ENCODE results near the gene SHROOM3.
A peak's percentile ranks its signal among the peaks of the same experiment; 100 is the strongest.
"Not testable (repeated sequence)": the region's sequence is repeated elsewhere in the genome, so short reads cannot be mapped to it uniquely, and the experiment has no call there.

SHROOM3 gene

DNA sequence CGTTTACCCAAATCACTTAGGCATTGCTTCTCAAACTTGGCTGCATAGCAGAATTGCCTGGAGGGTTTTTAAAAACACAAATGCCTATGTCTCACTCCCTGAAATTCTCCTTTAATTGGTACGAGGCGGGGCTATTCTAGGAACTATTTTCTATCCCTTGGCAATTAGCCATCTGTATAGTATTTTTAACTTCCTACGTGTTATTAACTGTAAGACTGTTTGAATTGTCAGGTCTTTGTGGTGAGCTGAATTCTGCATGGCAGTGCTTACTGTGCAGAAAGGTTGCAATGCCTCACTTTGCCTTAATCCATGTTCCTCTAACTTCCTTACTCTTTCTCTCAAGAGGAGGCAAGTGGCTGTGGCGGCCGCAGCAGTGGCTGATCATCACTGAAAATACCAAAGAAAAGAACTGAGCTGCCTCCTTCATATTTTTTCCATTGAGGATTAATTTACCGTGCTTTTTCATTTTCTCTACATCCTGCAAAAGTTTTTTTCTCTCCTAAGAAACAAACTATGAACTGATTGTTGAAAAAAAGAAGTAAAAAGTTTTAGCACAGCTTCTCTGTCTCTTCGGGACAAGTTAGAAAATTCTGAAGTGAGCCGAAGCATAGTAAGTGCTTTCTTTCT lies at the start of gene SHROOM3:
Gene SHROOM3 (plus strand): TSS at position 329 of the 627 bp plus-strand sequence. CDS start 824 bp downstream, outside the sequence.
- DNase-seq = no peak

DNA sequence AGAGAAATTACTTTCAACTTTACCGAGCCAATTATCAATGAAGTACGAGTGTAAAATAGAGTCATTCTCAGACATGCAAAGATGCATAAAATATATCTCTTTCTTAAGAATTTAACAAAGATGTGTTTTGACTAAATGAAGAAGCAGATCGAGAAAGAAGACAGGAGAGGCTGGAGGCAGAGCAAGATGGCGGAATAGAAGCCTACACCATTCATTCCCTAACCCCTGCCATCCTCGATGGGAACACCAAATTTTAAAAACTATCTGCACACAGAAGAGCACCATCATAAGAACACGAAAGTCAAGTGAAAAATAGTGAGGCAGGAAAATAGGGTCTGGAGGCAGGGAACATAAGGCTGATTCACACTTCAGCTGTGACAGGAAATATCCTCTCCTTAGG lies 49.1 kb upstream of the SHROOM3 start:
- DNase-seq = no peak

DNA sequence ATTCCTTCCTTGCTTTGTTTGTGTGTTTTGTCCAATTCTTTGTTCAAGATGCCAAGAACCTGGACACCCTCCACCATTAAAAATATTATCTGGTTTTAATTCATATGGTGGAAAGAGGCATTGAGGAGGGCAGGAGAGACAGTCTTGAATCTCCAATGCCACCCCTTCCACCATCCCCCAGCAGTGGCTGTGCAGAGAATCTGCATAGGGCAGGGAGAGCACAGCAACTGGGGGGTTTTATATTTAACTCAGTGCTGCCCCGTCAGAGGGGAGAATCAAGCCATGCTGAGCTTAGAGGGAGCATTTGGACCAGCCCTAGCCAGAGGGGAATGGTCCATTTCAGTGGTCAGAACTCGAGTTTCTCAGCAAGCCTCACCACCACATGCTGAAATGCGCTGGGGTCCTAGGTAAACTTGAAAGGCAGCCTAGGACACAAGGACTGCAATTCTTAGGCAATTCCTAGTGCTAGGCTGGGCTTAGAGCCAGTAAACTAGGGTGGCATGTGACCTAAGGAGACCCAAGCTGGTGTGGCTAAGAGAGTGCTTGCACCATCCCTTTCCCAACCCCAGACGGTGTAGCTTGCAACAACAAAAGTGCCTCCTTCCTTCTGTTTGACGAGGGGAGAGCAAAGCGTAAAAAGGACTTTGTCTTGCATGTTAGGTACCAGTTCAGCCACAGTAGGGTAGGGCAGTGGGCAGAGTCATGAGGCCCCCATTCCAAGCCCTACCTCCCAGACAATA lies 48.3 kb upstream of the SHROOM3 start:
- DNase-seq = no peak

- DNase-seq = no peak
Observed at GRCh38 chr4:76388160-76388908, 46.7 kb upstream of the SHROOM3 start.

- no peak for DNase-seq
Observed at GRCh38 chr4:76401654-76402053, 33.4 kb upstream of the SHROOM3 start.

DNA sequence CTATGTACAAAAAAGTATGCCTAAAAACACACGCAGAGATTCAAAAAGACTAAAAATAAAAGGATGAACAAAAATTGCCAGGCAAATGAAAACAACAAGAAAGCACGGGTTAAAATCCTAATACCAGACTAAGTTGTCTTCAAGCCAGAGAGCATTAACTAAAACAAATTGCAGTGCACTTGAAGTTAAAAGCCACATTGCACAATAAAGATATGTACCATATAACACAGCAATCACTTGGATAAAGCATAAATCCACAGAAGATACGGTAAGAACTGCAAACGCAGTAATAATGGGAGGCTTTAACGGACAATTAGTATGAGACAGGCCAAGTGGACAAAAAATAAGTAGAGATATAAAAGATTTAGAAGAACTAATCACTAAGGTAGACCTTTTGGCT lies 28.9 kb upstream of the SHROOM3 start:
- no peak for DNase-seq

DNA sequence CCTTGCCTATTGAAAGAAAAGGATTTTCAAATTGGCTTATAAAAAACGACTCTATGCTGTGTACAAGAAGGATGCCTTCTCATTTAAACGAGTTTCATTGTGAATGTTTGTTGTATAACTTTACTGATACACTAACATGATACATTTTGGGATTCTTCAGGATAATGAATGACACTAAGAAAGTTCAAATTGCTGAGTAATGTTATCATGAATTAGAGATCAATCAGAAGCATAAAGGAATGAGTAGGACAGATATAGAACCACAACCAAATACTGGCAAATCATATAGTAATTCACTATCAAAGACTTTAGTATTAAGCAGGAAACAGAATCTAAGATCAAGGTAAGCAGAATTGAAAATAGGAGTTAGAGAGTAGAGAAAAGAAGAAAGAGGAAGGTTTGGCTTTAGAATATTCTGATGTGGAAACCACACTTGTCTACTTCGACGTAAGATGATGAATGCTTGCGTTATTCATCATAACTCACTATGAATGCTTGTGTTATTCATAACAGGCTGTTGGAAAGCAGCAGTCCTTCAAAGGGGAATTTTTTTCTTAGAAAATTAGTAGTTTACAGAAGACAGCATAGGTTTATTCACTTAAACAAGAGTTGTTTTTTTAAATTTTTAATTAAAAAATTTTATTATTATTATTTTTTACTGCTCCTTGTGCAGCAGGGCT lies 27.4 kb upstream of the SHROOM3 start:
- no peak for DNase-seq

DNA sequence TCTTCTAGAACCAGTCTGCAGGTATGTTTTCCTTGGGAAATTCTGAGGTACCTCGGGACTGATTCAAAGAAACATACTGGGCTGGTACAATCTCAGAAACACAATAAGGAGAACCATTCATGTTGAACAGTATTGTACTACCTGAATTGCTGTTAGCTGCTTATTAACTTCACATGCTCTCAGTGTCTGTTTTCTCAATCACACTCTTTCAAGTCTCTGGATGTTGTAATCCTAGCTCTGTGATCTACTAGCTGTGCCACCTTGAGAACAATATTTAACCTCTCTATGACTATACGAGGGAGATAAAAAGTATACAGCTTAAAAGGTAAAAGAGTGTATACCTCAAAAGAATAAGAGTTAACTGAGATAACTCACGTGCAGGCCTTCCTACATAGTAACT lies 24.4 kb upstream of the SHROOM3 start:
- DNase-seq = no peak

- no peak for DNase-seq
Observed at GRCh38 chr4:76420188-76420761, 14.8 kb upstream of the SHROOM3 start.

DNA sequence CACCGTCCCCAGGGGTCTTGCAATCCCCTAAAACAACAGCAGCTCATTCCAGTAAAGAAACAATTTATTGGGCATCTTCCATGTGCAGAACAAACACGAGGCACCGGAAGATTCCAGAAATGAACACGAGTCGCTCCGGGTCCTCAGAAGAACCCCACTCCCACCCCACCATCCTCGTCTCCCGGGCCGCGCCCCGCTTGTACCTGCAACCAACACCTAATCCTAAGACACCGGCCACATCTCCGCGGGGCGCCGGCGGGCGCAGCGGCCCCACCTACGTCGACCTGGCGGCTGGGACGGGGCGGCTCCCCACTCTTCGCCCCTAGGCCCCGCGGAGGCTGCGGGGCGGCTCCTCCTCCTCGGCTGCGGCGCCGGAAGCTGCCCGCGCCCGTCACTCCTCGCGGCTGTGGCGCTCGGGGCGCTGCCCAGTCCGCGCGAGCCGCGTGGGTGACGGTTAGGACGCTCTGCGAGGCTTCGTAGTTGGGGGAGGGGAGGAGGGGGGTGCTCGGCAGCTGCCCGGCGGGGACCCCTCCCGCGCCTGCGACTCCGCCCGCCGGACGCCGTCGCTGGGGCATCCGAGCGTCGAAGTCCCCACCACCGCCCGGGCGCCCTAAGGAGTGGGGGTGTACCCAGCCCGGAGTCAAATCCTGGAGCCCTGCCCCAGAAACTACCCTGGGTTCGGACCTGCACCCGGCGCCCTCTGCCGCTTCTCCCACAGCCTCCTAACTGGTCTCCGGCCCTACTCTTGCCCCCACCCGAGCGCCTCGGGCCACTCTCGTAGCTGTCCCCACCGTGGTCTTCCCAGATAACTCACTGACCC lies 14.1 kb upstream of the SHROOM3 start, which contains the start of gene CCDC158:
Gene CCDC158 (minus strand): TSS at position 380 of the 820 bp plus-strand sequence. CDS start 17,934 bp downstream, outside the sequence.
- DNase-seq = no peak

DNA sequence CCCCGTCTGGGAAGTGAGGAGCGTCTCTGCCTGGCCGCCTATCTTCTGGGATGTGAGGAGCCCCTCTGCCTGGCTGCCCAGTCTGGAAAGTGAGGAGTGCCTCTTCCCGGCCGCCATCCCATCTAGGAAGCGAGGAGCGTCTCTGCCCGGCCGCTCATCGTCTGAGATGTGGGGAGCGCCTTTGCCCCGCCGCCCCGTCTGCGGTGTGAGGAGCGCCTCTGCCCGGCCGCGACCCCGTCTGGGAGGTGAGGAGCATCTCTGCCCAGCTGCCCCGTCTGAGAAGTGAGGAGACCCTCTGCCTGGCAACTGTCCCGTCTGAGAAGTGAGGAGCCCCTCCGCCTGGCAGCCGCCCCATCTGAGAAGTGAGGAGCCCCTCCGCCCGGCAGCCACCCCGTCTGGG lies 11.9 kb upstream of the SHROOM3 start:
- DNase-seq = not testable (repeated sequence)

DNA sequence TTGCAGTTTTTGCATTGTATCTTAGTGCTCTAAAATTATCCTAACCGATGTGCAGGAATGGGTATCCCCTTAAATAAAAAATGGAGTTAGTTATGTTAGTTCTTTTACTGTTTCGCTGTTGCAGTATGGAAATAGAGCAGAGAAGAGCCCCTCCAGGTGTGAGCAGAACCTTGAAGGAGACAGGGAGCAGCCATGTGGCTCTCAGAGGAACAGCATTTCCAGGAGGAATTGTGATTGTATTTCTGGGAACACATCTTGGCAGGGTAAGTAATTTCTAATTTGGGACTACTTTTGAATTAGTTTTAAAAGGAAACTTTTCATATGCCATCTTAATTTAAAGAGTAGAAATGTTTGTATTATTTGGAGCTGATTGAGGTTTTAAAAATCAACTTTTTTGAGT lies 8.8 kb upstream of the SHROOM3 start:
- DNase-seq = no peak

DNA sequence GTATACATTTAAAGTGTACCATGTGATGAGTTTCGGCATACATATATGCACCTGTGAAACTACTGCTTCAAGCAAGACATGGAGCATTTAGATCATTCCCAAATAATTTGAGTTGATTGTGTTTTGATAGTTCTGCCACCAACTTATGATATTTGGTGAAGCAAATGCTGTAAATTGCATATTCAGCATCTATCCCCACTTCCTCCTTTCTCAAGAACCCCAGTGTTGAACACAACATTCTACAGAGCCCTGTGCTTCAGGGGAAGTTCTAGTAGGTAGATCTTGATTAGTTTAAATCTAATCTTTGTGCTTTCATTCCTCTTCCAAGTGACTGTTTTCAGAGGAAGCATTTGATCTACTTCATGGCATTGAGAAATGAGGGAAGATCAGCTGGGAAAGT lies 5.4 kb upstream of the SHROOM3 start:
- no peak for DNase-seq

DNA sequence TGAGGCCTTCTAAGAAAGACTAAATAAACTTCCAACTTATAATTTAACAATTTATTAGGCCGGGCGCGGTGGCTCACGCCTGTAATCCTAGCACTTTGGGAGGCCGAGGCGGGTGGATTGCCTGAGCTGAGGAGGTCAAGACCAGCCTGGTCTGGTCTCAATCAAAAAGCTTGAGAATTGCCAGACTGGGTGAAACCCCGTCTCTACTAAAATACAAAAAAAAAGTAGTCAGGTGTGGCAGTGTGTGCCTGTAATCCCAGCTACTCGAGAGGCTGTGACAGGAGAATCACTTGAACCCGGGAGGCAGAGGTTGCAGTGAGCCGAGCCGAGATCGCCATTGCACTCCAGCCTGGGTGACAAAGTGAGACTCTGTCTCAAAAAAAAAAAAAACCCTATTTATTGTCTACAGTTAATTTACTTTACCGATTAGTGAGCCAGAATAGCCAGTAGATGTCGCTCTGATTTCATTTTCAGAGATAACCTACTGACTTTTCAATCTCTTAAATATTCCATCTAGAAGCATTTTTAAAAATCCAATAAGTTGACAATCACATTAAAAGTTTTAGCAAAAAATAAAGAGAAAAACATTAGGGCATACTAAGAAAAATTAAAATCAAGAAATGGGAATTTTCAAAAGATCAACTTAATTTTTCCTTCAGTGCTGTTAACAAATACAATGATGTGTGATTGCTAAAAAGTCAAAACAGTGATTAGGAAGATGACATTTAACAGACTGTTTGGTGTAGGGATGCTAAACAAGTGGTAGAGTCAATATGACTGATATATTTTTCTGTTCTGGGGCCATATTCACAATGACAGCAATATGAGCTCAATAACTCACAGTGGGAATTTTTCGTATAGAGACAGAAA lies 4.3 kb upstream of the SHROOM3 start:
- peak; percentile 7 for DNase-seq

DNA sequence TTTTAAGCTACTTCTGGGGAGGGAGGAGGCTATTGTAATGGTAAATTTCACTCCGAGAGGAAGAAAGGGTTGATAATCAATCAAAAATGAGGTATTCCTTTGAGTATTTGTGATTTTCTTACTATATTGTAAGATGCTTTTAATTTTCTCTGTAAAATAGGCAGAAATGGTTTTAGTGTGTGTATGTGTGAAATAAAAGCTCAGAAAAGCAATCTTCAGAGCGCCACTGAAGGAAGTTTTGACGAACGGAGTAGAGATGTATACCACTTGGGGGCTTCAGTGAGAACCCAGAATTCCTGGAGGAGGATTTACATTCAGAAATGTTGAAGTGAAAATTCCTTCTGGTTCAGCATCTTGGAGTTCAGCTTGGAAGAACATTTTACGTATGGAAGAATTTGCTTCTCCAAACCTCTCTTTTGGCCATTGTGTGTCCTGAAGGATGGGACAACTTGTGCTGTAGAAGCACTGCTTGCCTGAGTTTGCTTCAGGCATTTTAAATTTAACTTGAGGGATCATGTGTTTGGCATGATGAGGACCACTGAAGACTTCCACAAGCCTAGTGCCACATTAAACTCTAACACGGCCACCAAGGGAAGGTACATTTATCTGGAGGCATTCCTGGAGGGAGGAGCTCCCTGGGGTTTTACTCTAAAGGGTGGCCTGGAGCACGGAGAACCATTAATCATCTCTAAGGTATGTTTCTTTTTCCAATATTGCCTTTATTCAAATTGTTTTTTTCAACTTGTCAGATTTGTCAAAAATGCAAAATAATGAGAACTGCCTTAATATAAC lies 695 bp downstream of the SHROOM3 start:
- DNase-seq = no peak

GRCh38 chr4:76439491-76439890 lies 4.5 kb downstream of the SHROOM3 start:
- no peak for DNase-seq

DNA sequence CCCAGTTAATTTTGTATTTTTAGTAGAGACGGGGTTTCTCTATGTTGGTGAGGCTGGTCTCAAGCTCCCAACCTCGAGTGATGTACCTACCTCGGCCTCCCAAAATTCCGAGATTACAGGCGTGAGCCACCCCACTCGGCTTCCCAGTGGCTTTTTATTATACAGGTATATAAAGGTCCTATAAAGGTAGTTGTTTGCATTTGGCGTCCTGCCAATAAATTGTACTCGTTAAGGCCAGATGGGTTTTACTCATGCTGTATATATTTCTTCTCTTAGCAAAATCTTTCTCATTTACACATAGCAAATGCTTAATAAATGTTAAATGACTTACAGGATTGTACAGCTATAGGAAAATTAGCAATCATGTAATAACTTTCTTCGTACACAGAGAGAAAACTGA lies 6.9 kb downstream of the SHROOM3 start:
- DNase-seq = no peak

GRCh38 chr4:76442807-76443206 lies 7.8 kb downstream of the SHROOM3 start:
- DNase-seq = no peak

- DNase-seq = no peak
Observed at GRCh38 chr4:76443376-76443775, 8.3 kb downstream of the SHROOM3 start.

DNA sequence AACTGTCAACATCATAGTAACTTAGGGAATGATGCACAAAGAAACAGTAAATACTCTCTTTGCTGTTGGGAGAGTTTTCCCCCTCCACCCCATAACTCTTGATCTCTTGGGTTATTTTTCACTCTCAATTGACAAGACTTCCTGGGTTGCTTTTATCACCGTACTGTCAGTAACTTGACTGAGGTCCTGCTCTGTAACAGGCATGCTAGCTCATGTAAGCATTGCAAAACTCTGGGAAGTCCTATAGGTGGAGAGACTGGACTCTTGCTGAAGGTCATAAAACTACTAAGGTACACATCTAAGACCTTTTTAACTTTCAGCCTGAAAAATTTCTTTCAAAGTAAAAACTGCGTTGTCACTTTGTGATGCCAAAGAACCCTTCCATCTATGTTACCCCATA lies 10.9 kb downstream of the SHROOM3 start:
- no peak for DNase-seq
